Ramos (cell line): ENCODE data around the gene RGS6.

Experiments
- in situ Hi-C: fragments of 300-500 bp; cut with MboI; formaldehyde crosslinking; loops from one replicate; pipeline ENCODE4 v1.14.3; 2022; ENCODE audit warnings: low sequenced_read_pairs; ENCODE audit not compliant: unreplicated experiment

The RGS6 gene

DNA sequence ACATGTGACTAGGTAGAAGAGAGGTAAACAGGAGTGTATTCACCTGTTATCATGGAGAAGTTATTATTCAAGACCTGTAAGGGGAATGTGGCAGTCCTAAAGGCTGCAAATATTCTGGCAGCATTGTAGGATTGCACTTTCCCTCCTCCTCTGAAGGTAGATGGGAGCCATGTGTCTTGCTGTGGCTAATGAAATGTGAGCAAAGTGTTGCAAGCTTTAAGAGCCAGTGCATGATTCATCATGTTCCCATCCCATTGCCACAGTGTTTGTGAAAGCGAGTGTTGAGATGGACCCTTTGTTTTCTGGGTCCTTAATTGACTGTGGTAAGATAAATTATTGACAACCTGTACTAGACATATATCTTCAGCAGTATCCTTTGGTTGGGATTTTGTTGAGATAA, 128.7 kb downstream of the RGS6 start:
- in situ Hi-C loops, result no loop called here

DNA sequence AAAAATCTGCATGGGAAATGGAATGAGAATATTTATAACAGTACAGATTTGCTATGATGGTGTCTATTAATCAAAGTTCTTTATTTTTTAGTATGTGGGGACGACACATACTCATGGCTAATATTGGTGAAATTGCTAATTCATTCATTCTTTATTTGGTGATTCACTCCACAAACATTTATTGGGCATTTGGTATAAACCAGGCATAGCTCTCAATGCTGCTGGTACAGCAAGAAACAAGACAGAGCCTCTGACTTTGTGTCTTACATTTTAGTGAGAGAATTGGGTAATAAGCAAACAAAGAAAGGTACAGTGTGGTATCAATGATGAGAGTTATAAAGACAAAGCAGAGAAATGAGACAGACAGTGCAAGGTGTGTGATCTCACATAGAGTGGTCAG, 129.5 kb downstream of the RGS6 start:
- in situ Hi-C loops, result no loop called here

GRCh38 chr14:72063761-72064282, 131.6 kb downstream of the RGS6 start:
- in situ Hi-C loops, result no loop called here

DNA sequence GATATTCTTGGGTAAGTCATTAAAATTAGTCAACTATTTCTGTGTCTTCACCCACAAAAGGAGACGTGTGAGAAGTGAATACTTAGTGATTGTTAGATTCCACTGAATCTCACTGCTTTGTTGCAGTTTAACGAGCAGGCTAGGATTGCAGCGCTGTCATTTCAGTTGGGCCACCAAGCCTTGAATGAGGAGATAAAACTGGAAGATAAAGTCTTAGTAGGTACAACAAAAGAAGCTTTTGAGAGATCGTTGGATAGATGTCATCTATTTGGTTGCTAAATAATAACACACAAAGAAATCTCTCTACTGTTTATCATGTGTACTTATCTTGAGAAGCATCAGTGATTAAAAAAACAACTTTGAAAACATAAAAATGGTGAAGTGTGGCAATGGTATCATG, 132.3 kb downstream of the RGS6 start:
- in situ Hi-C loops, result no loop called here

- in situ Hi-C loops, result no loop called here
Observed at GRCh38 chr14:72070458-72070857, 138.2 kb downstream of the RGS6 start.

GRCh38 chr14:72075649-72076334, 143.6 kb downstream of the RGS6 start:
- in situ Hi-C loops, result no loop called here

DNA sequence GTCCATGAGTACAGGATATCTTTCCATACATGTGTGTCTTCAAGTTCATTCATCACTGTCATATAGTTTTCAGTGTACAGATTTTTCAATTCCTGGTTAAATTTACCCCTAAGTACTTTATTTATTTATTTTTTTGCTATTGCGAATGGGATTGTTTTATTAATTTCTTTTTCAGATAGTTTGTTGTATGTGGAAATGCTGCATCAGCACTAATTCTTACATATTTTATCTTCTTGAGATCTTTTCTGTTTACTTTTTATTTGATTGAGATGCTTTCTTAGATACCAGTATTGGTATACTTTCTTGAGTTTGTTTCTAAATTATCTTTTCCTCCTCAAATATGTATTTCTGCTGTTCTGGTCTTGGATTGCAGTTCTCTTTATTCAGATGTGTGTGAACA, 148.9 kb downstream of the RGS6 start:
- in situ Hi-C loops, result no loop called here

DNA sequence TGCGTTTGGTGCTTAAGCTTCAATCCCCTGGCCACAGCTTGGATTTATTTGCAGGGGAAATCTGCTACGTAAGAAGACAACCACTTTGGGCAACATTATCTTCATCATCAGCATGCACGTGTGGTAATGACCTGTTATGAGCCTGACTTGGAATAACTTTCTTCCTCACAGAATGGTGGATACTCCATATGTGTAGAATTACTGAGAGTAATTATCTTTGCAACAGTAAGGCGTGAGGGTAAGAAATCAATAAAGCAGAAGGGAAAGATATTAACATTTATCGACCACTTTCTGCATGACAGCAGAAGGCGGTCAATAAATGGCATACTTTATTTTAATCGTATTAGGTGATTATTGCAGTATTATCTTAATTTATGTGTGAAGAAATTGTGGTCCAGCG, 152.7 kb downstream of the RGS6 start:
- in situ Hi-C loops, result no loop called here

GRCh38 chr14:72089625-72090024, 157.4 kb downstream of the RGS6 start:
- in situ Hi-C loops, result no loop called here

DNA sequence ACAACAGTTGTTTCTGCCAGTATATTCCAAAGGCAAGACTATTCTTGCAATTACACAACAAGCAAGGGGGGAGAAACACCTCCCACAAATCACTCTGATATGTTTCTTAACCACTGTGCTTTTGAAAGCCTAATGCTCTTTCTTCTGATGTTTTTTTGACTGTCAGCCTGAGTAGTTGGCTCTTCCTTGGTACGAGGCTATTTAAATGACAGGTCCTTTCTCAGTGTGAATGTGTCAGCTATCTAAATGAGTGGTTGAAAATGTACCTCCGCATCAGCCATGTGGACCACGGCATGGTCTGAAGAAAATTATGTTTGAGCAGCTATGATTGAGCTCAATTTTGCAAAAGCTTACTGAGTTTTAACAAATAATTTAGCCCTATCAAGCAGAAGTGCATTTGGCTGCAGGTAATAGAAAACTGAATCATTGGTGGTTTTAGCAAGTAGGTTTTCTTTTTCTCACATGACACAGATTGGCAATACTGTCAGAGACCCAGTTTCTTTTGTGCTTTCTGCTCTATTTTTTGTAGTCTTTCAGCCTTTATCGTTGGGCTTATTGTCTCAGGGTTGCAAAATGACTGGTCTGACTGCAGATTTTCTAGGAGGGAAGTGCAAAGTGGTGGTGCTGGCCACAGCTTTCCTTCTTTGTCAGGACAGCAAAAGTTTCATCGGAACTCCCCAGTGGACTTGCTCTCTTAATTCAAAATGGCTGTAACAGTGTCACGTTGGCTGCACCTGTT, 162.8 kb downstream of the RGS6 start:
- in situ Hi-C loops, result no loop called here

- in situ Hi-C loops, result no loop called here
Observed at GRCh38 chr14:72097173-72097783, 165.0 kb downstream of the RGS6 start.

GRCh38 chr14:72098210-72098609, 166.0 kb downstream of the RGS6 start:
- in situ Hi-C loops, result no loop called here

GRCh38 chr14:72099566-72099965, 167.3 kb downstream of the RGS6 start:
- in situ Hi-C loops, result no loop called here

DNA sequence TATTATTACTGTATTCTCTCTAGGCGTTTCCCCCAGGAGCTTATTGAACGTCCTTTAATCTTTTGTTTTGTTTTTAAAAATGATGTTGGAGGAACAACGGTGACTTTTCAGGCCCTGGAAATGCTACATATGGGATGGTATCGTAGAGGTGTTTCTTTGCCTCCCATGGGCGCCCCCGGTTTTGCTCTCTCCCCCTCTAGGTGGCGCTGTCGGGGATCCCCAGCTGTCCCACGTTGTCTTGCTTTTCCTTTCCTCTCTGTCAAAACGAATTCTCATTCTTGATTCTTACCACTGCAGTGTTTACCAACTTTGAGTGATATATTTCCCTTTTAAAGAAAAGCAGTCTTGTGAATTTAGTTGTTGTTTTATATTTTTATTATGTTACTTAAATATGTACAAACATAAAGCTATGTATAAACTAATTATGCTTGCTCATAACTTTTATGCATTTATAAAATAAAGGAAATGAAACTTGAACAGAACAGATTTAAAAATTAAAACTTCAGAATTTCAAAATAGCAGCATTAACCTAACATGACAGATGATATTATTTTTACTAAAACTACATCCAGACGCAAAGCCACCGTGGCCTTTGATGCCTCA, 171.9 kb downstream of the RGS6 start:
- in situ Hi-C loops, result no loop called here

GRCh38 chr14:72111911-72112310, 179.7 kb downstream of the RGS6 start:
- in situ Hi-C loops, result no loop called here

GRCh38 chr14:72118841-72119240, 186.6 kb downstream of the RGS6 start:
- in situ Hi-C loops, result no loop called here

DNA sequence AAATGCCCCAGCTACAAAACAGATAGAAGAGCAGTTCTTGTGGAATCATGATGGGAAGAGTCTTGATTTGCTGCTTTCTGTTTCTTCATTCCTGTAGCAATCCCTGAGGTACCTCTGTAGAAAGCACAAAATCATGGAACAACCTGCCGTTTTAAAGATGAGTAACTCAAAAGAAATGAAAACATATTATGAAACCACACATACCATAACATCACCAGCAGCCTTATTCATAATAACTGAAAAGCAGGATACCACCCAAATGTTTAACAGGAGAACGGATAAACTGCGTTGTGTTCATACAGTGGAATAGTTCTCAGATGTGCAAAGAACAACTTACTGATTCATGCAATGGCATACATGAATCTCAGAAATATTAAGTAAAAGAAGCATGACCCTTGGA, 188.1 kb downstream of the RGS6 start:
- in situ Hi-C loops, result no loop called here

DNA sequence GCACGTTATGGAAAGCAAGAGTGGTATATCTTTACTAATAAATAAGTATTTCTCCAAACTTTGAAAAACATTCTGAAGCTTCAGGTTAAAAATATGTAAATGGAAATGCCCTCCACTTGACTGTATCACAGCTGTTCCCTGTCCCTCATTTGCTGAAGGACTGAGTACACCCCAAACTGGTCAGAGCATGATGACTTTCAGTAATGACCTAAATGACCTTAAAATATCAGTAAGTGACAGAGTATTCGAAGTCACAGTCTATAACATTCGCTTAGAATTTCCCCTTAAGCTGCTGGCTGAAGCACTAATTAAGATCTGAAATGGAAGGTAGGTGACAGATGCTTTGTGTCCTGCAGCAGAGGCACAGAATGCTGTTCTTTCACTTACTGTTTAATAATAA, 191.5 kb downstream of the RGS6 start:
- in situ Hi-C loops, result no loop called here

- in situ Hi-C loops, result no loop called here
Observed at GRCh38 chr14:72124171-72124570, 191.9 kb downstream of the RGS6 start.

- in situ Hi-C loops, result no loop called here
Observed at GRCh38 chr14:72126091-72126490, 193.9 kb downstream of the RGS6 start.

DNA sequence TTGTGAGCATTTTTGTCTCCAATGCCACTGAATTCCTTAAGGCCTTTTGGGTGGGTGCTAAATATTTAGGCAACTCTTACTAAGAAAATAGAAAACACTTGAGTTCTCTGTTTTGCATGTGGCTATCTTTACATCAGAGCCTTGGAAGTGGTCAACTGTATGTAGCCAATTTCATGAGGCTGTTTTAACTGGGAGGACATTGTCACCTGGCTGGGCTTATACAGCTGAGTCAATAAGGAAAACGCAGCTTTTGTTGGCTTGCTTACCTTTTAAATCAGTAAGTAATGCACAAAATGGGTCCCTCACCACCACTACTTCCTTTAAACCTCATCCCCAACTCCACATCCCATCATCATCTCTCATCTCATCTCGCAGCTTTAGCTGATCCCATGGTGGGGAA, 194.3 kb downstream of the RGS6 start:
- in situ Hi-C loops, result no loop called here
